COLO829 (cell line): Measurements from ENCODE around the gene MGAT5.

Source experiments
- DNase-seq: peaks from one replicate; pipeline ENCODE4 v3.0.0; 2012; ENCODE audit warnings: low spot score

The MGAT5 gene

GRCh38 chr2:134421556-134422328 is 167.9 kb downstream of the MGAT5 start:
- no peak for DNase-seq

DNA sequence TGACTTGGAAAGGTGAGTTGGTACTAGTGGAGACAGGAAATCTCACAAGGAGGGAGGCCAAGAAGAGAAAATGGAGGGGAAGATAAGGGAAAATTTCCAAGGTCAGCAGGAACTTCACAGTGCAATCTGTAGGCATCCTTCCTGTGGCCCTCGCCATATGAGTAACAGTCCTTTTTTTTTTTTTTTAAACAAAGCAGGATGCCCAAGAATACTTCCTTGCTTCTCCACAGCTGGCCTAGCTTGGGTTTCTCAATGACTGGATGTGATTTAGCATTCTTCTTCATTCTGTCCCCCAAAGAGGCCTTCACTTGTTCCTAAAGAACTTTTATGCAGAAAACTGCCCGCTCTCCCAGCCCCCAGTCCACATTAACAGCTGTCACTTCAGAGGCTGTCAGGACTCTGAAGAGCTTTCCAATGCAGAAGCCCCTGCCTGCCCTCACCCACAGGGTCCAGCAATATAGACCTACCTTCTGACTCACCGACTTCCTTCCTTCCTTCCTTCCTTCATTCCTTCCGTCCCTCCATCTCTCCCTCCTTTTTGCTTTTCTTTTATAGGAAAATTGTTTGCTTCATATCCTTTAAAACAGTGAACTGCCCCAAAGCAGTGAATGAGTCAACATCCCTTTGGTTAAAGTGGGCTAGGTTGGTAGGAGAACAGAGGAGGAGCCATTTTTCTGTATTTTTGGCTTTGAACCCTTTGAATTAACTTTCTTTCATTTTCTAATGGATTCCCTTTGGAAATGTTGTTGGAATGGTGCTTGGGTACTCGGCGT is 172.0 kb downstream of the MGAT5 start:
- DNase-seq: no peak

DNA sequence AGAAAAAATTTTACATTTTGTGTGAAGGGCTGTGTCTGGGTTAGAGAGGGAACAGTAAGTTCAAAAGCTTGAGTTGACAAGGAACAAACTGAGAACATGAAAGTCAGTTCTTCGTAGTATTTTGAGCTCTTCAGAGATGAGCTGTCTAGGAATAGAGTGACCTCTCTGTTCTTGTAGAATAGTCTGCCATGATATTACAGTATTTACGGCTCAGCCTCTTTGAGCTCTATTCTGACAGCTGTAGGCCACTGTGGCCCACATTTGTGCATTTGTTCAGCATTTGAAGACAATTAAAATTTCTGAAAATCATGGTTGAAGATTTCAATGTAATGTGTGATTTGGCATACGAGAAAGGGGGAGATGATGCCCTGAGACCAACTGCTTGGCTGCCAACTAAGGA is 172.8 kb downstream of the MGAT5 start:
- DNase-seq: no peak

DNA sequence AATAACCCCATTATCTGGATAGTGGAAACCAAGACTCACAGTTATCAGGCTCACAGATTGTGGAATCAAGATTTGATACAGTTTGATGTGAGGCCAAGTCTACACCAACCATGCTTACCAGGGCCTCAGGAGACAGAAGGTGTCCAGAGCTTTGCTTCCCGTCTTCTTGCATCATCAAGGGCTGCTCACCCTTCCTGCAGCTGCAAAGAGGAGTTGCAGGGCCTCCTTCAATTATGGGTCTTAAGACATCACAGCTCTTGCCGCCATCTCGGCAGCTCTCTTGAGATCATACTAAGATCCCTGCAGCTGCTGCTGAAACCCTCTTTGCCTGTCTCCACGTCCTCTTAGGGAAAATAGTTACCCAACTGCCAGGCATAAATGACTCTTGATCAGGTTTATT is 176.0 kb downstream of the MGAT5 start:
- no peak for DNase-seq

- peak; percentile 40 for DNase-seq
Observed at GRCh38 chr2:134431838-134432434, 178.1 kb downstream of the MGAT5 start.

DNA sequence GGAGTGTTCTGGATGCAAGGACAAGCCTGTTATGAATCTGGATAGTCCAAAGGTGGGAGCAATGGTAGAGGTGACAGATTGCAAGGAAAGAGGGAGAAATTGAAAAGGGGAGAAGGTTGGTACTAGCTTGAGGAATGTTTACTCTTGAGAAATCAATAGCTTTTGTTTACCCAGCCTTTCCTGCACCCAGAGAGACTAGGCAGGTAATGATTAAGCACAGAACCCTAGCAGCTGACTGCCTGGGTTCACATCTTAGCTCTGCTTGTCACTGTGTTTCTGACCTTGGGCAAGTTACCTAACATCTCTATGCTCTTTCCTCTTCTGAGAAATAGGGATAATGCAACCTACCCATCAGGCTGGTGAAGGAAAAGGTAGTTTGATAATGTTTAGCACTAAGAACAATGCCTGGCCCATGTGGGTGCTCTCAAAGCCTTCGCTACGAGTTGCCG is 178.6 kb downstream of the MGAT5 start:
- DNase-seq: no peak

GRCh38 chr2:134433469-134433868 is 179.6 kb downstream of the MGAT5 start:
- DNase-seq: no peak

GRCh38 chr2:134433979-134434378 is 180.1 kb downstream of the MGAT5 start:
- no peak for DNase-seq

GRCh38 chr2:134435505-134435904 is 181.6 kb downstream of the MGAT5 start:
- DNase-seq: no peak

GRCh38 chr2:134435936-134436335 is 182.1 kb downstream of the MGAT5 start:
- DNase-seq: no peak

DNA sequence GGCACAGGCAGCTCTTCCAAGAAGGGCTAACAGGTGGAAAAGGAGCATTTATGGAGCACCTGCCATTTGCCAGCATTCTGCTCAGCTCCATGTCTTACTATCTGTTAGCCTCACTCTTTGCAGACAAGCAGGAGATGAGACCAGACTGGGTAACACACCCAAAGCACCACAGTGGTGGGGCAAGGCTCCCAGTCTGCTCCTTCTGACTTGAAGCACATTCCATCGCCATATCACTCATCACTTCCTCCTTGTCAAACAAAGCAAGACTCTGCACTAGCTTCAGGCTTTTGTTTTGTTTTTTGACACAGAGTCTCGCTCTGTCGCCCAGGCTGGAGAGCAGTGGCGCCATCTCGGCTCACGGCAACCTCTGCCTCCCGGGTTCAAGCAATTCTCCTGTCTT is 182.8 kb downstream of the MGAT5 start:
- no peak for DNase-seq

GRCh38 chr2:134438371-134438770 is 184.5 kb downstream of the MGAT5 start:
- DNase-seq: no peak

DNA sequence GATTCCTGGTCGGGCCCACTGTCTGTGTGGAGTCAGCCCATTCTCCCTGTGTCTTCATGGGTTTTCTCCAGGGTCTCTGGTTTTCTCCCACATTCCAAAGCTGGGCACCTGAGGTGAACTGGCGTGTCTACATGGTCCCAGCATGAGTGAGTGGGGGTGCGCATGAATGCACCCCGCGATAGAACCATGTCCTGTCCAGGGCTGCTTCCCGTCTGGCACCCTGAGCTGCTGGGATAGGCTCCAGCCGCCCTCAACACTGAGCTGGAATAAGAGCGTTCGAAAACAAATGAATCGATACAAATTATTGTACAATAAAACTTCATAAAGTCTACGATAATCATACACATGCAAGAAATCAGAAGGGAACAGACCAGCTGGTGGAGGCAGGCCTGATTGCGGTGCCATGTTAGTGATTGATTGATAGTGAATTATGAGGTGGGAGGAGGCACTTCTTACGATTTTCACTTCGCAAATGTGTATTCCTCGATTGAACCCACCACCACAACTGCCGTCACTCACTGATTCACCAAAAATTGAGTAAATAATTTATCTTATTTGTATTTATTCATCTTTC is 186.6 kb downstream of the MGAT5 start:
- no peak for DNase-seq

DNA sequence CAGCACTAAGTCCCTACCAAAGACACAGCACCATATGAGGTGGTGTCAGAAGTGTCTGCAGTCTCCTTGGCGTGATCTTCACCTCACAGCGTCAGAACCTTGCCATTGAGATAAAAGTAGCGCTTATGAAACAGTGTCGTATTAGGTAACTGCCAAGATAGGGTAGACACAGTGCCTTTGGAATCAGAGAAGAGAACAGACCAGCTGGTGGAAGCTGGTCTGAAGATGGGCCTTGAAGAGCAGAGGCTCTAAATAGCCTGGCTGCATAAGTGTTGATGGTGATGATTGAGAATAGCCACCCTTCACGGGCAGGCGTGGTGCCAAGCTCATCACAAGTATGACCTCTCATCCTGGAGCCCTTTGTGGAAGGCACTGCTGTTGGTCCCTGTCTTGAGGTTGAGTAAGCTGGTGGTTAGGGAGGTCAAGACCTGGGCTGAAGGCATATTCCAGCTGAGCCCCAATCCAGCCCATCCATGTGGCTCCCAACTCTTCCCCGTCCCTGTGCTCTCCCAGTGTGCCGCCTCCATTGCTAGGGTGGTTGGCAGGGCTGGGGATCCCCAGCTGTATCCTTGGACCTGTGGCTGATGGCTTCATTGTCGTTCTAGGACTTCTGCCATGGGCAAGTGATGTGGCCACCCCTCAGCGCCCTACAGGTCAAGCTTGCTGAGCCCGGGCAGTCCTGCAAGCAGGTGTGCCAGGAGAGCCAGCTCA is 187.4 kb downstream of the MGAT5 start:
- DNase-seq: no peak

DNA sequence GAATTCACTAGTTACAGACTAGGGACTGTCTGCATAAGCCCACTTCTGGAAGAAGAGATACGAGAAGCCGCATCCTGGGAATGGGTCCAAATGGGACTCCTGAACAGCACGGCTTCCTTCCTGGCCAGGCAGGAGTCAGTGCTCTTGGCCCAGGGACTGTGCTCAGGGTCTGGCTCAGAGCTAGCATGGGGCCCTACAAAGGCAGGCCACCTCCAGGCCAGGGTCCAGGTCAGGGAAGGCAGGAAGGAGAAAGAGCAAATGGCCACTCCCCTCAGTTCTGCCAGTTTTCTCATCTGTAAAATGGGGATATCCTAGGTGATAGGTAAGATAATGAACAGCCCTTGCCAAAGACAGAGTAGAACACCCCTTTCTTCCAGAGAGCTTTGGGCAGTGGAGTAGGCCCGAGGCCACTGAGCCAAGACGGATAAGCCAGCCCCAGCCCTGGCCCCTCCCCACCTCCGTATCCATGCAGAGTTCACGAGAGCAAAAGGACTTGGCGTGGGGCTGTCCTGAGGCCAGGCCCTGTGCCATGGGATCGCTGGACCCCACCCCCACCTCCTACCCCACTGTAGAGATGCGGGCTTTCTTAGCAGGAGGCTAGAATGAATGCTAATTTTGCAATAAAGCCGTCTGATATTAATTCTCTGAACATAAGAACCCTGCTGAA is 190.1 kb downstream of the MGAT5 start:
- DNase-seq: no peak

- DNase-seq: no peak
Observed at GRCh38 chr2:134445116-134445515, 191.2 kb downstream of the MGAT5 start.

DNA sequence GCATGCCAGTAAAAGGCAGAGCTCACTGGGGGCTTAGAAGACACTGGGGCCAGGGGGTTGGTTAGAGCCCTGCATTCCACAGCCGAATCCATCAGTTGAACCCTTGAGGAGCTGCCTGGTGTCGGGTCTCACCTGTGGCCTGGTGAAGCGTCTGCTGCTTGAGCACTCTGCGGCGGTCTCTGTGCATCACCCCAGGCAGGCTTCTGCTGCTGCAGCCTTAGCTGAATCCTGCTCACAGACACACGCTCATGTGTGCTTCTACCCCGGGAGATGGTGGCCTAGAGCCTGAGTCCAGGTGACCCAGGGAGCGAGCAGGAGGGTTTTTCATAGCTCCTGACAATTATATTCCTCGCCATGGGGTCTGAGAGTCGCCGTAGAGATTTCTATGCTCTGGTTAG is 192.1 kb downstream of the MGAT5 start:
- no peak for DNase-seq

DNA sequence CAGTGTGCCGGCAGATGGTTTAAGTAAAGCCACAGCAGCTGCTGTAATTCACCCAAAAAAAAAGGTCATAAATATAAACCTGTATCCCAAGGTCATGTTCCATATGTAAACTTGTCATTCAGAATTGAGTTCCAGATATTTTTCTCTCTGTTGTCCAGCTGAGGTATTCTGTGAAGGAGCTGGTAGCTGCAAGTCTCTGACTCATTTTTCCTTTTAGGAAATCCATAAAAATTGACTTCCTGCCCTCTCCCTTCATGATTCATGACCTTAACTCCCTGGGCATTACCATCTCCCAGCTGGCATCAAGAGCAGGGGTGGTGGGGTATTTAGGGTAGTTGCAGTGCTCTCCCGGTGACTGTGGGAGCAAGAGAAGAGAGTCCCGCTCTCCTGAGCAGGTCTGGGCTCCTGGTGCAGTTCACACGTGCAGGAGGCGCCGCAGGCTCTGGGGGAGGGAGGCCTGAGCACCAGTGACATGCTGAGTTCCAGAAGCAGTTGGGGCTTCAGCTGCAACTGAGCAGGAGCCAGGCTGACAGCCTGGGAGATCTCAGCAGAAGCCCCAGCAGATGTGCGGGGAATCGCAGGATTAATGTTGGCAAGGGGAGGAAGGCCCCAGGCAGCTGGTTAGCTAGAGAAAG is 192.6 kb downstream of the MGAT5 start:
- peak; percentile 22 for DNase-seq

DNA sequence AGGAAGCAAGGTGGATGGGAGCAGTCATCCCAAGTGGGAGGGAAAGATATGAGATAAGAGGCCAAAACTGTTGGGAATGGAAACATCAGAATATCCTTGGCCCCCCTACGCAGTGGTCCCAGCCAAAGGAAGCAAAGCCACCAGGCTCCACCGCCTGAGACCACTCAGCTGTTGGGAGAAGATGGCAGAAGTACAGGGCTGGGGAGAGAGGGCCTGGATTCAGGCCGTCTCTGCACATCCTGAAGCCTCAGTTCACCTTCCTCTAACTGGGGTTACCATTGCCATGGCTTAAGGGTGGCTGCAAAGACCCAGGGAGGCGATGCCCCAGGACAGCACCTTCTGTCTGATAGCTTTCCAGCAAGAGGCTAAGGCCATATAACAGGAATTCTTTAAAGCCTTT is 193.8 kb downstream of the MGAT5 start:
- DNase-seq: no peak

GRCh38 chr2:134448650-134449049 is 194.8 kb downstream of the MGAT5 start:
- DNase-seq: no peak

DNA sequence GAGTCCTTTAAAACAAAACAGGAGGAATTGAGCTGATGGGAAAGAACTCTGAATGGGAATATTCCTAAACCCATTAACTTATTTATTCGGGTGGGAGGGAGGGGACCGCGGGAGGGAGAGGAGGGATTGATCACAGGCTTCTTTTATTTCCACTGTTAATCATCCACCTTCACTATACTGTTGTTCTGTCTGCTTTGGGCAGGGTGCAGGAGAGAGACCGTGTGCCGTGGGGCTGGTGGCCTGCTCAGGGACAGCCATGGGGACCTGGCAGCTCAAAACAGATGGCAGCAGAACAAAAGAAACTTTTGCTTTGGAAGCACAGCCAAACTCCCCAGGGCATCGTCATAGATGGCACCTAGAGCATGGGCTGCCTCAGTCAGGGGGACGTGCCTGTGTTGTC is 195.3 kb downstream of the MGAT5 start:
- no peak for DNase-seq
